ENCODE data around the gene TSC1.

GRCh38 chr9:132991351-132992300 is 47.2 kb upstream of the TSC1 start:
- TF ChIP-seq EZH2 (IDR thresholded peaks at IDR 0.05) (no peak), POLR2AphosphoS5 (IDR thresholded peaks at IDR 0.05; ENCODE audit: borderline replicate concordance, low read depth, low read length) (no peak), FOXP2 (optimal IDR thresholded peaks at IDR 0.05; ENCODE audit: control extremely low read depth, extremely low read length, insufficient read depth) (no peak)
